DMS153 treated with DMSO at 0.1 percent for 48 hours (cell line): Measurements from ENCODE around the gene C1orf159.
"Not testable (repeated sequence)": the region's sequence is repeated elsewhere in the genome, so short reads cannot be mapped to it uniquely, and the experiment has no call there.

ENCODE experiments used
- DNase-seq: peaks from one replicate; lab custom pipeline; 2025; ENCODE audit not compliant: unreplicated experiment; lab: John Stamatoyannopoulos, UW

Gene C1orf159

DNA sequence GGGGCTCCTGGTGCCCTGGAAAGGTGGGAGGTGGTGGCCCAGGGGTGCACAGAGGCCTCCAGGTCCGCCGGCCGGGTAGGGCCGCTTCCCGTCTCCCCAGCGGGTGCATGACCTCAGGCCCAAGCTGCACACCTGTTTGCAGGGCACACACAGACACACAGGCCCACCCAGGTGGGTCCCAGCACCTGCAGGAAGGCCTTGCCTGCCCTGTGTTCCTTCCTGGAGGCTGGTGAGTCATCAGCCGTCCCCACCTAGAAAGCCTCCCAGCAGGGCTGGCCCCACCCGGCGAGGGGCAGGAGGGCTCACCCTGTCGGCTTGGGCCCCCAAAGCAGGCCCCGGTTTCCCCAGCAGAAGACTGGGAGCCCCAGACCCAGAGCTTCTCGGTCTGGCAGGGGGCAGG lies 34.2 kb upstream of the C1orf159 start:
- no peak for DNase-seq

- DNase-seq: no peak
Observed at GRCh38 chr1:1149416-1149815, 33.5 kb upstream of the C1orf159 start.

- DNase-seq: no peak
Observed at GRCh38 chr1:1148569-1148968, 32.7 kb upstream of the C1orf159 start.

- no peak for DNase-seq
Observed at GRCh38 chr1:1148061-1148460, 32.2 kb upstream of the C1orf159 start.

GRCh38 chr1:1146596-1146995 lies 30.7 kb upstream of the C1orf159 start:
- DNase-seq: no peak

DNA sequence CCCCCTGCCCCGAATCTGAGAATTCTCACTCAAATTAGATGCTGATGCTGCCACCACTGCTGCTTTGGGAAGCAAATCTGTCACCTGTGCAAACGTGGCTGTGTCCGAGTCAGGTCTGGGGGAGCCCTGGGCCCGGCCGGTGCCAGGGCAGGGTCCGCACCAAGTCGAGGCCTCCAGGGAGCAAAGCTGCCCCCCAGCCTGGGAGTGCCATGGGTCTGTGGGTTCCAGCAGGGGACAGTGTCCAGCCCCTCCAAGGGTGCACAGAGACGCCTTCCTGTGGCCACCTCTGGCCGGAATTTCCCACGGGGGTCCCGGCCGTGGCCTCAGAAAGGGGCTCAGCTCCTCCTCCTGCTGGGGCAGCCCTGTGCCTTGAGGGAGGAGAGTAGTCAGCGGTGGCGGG lies 30.1 kb upstream of the C1orf159 start:
- no peak for DNase-seq

DNA sequence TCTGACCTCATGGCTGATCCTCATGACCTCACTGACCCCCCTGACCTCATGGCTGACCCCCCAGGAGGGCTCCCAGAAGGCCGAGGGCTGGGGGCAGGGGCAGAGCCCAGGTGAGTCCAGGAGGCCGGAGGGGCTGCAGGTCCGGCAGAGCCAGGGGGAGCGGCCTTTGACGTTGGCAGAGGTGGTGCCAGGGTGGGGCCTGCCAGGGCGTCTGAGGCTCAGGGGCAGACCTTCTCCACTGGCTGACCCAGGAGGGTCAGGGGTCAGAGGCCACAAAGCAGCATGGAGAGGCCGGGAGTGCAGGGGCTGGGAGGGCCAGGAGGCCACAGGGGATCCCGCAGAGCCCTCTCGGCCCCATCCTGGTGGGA lies 29.6 kb upstream of the C1orf159 start:
- DNase-seq: no peak

GRCh38 chr1:1144843-1145546 lies 29.1 kb upstream of the C1orf159 start:
- DNase-seq: peak; percentile 52

DNA sequence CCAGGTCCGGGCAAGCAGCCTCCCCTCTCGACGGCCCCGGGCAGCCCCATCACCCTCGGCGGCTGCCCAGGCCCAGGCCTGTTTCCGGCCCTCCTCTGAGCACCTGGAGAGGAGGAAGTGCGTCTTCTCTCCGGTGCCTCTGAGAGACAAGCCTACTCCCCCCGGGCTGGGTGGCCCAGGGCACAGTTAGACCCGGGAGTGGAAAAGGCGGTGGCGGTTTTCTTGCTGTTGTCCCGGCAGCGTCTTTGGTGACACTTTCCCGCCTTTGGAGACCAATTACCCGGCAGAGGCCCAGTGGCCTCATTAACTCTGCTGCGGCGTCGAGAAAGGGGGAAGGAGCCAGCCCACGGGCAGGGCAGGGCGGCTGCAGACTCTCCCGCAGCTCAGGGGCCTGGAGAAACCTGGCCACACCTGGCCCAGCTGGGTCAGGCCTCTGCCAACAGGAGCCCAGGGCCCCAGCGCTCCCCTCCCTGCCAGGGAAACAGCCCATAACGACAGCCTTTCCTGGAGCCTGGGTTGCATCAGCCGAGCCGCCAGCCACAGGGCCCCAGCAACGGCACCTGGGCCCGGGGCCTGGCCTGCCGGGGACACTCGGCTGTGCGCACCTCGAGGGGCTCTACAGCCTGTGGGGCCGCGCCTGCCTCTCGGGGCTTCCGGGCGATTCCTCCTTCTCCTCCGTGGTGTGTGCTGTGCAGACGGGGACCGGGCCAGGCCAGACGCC lies 28.4 kb upstream of the C1orf159 start:
- peak; percentile 97 for DNase-seq

- DNase-seq: no peak
Observed at GRCh38 chr1:1143636-1144035, 27.7 kb upstream of the C1orf159 start.

DNA sequence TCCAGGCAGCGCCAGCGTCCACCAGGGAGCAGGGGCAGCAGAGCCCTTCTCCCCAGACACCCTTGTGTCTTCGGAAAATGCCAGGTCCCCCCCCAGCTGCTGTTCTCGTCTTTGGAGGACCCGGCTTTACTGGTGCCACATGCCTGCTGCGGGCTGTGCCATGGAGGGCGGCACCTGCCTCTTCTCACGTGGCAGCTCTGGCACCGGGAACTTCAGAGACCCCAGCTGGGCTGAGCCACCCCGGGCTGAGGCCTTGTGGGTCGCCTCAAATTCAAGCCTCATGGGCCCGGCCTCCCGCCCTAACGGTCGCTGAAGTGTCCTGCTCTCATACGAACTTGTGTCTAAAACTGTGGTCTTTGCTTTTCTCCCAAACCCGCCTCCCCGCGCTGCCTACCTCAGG lies 27.0 kb upstream of the C1orf159 start:
- peak; percentile 41 for DNase-seq

GRCh38 chr1:1142352-1142751 lies 26.5 kb upstream of the C1orf159 start:
- not testable (repeated sequence) for DNase-seq

DNA sequence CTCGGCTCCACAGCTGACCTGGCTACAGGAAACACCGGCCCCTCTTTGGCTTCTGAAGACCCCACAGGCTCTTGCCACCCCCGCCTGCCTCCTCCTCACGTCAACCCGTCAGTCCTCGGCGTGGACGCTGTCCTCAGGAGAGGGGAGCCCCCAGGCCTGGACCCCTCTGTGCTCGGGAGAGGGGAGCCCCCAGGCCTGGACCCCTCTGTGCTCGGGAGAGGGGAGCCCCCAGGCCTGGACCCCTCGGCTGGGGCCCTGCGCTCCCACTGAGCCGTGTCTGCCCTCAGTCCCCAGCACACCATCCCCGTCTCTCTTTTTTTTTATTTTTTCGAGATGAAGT lies 26.0 kb upstream of the C1orf159 start:
- no peak for DNase-seq

GRCh38 chr1:1141244-1141910 lies 25.5 kb upstream of the C1orf159 start:
- no peak for DNase-seq

DNA sequence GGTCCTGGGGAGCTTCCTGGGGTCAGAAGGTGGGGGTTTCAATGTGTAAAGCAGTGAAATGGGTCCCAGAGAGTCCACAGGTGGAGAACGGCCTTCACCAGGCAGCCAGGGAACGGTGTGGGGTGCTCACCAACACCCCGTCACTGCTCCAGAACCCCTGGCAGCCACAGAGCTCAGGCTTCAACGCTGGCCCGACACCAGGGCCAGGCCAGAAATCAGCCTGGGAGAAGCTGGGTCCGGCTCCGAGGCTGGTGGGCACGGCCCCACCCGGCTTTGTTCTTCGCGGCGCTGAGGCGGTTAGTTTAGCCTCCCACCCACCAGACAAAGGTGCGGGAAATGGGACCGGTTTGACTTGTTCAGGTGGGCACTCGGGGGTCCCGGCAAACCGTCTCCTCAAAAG lies 24.8 kb upstream of the C1orf159 start:
- DNase-seq: no peak

DNA sequence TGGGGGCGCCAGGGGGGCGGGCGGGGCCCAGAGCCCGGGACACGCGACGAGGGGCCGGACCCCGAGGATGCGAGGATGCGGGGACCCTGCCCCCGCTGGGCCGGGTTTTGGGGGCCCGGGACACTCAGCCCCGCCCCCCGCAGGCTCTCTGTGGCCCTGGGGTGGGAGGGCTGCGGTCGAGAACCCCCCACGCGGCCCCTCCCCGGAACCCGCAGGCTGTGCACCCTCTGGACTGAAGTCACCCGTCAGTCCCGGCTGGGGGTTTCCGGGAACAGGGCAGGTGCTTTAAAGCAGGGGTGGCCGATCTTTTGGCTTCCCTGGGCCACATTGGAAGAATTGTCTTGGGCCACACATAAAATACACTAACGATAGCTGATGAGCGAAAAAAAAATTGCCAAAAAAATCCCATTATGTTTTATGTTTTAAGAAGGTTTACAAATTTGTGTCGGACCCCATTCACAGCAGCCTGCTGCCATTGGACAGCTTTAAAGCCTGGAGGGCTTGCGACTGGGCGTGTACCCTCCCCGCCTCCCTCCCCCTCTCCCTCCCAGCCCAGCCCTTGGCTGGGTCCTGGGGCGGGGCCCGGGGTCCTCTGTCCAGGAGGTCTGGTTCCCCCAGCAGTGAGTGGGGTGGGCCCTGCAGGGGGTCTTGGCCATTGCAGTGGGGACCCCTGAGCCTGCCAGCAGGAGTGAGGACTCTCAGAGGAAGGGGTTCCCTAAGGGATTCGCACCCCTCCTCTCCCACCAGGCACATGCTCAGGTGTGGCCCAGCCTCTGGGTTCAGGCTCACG lies 21.6 kb upstream of the C1orf159 start:
- peak; percentile 64 for DNase-seq

- DNase-seq: peak; percentile 98
Observed at GRCh38 chr1:1136547-1137230, 20.8 kb upstream of the C1orf159 start.

DNA sequence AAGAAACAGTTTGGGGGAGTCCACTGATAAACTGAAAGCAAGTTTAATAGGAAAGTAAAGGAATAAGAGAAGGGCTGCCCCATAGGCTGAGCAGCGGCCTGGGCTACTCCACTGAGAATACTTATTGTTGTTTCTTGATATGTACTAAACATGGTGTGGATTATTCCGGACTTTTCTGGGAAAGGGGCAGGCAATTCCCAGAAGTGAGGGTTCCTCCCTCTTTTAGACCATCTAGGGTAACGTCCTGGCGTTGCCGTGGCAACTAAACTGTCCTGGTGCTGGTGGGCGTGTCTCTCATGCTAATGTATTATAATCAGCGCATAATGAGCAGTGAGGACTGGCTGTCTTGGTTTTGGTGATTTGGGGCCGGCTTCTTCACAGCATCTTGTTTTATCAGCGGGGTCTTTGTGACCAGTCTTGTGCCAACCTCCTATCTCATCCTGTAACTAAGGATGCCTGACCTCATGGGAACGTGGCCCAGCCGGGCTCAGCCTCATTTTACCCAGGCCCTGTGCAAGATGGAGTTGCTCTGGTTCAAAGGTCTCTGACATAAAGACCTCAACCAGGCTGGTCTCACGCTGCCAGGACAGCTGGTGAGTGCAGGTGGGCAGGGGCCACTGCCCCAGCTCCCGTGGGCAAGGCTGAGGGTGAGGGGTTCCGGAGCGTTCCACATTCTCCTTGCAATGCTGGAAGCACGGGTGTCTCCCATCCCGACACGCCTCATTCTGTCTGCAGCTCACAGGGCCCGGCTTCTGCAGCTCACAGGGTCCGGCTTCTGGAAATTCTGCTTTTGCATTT lies 19.6 kb upstream of the C1orf159 start:
- DNase-seq: no peak

DNA sequence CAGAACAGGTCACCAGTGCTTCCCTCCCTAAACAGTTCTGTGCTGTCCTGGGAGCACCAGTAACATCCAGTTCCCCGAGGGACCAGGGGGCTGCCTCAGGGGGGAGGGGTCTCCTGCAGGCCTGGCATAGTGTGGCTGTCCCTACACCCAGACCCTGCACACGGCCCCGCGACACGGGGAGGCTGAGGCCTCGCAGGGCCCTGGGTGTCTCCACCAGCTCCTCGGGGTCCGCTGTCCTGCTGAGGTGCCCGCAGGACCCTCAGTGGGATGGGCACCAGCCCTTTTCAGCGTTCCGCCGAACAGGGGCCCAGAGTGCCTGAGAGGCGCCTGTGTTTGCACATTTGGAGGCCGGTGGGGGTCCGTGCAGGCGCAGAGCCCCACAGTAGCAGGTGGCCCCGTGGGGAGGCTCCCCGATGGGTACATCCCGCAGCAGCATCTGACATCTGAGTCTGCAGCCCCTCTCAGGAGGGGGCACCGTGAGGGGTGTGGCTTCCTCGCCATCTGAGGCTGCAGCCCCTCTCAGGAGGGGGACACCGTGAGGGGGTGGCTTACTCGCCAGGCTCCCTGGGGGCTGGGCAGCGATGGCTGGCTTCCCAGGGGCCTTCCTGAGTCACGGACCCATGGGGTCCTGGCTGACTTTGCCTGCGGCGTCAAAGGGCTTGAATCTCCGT lies 18.5 kb upstream of the C1orf159 start:
- no peak for DNase-seq
